Fibroblast of the aortic adventitia (primary cell): ENCODE results near the gene AP3S2. TPM values are rescaled to one million over a fixed set of nuclear protein-coding genes. Genes with fewer than 3 reads are reported as not detected.
"Not testable (repeated sequence)": the region's sequence is repeated elsewhere in the genome, so short reads cannot be mapped to it uniquely, and the experiment has no call there.

ENCODE experiments used
- DNase-seq: peaks from one replicate; pipeline ENCODE4 v3.0.0-alpha.2; 2010; ENCODE audit warnings: low read depth
- H3K4me3 ChIP-seq: 2 replicates; pipeline ENCODE4 v1.5.1; 2011; ENCODE audit warnings: low read depth, mild to moderate bottlenecking, control low read depth, low read length, moderate library complexity
- total RNA-seq: library from RNA; depleted of rRNA; stranded (reverse); fragments of >200 nt; gene quantifications from 2 replicates; pipeline ENCODE4 v1.2.3, GENCODE V29; 2012; ENCODE audit warnings: low replicate concordance
- TF ChIP-seq, protein P1 (sequence below): IDR thresholded peaks from 2 replicates; pipeline ENCODE4 v1.5.1; 2011; ENCODE audit warnings: mild to moderate bottlenecking, low read length, control low read depth, inconsistent platforms; ENCODE audit not compliant: insufficient read depth

Gene AP3S2
- 63.5 and 90.8 TPM in 2 replicates for total RNA-seq

DNA sequence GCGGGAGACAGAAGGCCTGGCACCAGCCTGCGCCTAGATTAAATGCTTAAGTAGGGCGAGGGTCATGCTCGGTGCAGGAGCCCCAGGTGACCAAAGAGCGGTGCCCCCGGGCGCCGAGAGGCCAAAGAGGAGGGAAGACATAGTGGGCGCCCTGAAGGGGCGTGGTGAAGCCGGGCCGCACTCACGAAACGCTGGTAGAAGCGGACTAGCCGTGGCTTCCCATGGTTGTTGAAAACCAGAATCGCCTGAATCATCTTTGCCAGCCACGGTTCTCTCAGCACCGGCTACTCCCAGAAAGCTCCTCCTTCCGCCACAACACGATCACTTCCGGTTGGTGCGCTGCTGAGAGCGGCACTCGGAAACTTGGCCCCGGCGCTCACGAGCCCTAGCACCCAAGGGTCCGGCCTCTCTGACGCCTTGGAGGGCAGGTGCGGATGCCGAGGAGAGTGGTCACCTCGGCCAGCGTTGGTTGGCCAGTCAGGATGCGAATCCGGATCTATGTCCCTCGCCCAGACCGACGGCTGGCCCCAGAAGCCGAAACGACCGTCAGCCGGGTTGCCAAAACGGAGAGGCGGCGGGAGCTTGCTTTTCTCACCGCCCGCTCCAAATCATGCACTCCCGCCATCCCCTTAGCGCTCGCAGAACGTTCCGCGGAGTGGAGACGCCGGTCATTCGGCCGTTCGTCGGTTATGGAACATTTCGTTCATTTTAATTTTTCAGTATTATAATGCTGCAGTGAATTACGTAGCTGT, at the start of gene AP3S2:
Gene AP3S2 (minus strand): TSS at position 299 of the 752 bp plus-strand sequence. CDS start 45 bp downstream, at position 254.
- TF ChIP-seq, protein P1, sequence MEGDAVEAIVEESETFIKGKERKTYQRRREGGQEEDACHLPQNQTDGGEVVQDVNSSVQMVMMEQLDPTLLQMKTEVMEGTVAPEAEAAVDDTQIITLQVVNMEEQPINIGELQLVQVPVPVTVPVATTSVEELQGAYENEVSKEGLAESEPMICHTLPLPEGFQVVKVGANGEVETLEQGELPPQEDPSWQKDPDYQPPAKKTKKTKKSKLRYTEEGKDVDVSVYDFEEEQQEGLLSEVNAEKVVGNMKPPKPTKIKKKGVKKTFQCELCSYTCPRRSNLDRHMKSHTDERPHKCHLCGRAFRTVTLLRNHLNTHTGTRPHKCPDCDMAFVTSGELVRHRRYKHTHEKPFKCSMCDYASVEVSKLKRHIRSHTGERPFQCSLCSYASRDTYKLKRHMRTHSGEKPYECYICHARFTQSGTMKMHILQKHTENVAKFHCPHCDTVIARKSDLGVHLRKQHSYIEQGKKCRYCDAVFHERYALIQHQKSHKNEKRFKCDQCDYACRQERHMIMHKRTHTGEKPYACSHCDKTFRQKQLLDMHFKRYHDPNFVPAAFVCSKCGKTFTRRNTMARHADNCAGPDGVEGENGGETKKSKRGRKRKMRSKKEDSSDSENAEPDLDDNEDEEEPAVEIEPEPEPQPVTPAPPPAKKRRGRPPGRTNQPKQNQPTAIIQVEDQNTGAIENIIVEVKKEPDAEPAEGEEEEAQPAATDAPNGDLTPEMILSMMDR = no peak
- peak; percentile 95 for DNase-seq
- H3K4me3 ChIP-seq = peak within 1 kb of the TSS; percentile 98

DNA sequence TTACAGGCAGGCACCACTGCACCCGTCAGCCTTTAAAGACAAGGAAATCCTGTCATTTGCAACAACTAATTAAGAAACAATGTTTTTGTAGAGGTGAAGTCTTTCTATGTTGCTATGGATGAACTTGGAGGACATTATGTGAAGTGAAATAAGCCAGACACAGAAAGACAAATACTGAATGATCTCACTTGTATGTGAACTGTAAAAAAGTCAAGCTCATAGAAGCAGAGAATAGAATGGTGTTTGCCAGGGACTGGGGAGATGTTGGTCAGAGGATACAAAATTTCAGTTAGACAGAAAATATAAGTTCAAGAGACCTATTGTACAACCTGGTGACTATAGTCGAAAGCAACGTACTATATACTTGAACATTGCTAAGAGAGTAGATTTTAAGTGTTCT, 46.1 kb upstream of the AP3S2 start:
- no peak for DNase-seq
- TF ChIP-seq, protein P1 = no peak
- H3K4me3 ChIP-seq = no peak overlapping the region

DNA sequence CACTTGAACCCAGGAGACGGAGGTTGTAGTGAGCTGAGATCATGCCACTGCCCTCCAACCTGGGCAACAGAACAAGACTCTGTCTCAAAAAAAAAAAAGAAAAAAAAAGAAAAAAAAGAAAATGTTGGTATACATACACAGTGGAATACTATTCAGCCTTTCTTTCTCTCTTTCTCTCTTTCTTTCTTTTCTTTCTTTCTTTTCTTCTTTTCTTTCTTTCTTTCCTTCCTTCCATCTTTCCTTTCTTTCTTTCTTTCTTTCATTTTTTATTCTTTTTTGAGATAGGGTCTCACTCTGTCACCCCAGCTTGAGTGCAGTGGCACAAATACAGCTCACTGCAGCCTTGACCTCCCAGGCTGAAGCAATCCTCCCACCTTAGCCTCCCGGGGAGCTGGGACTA, 45.6 kb upstream of the AP3S2 start:
- not testable (repeated sequence) for DNase-seq, H3K4me3 ChIP-seq

DNA sequence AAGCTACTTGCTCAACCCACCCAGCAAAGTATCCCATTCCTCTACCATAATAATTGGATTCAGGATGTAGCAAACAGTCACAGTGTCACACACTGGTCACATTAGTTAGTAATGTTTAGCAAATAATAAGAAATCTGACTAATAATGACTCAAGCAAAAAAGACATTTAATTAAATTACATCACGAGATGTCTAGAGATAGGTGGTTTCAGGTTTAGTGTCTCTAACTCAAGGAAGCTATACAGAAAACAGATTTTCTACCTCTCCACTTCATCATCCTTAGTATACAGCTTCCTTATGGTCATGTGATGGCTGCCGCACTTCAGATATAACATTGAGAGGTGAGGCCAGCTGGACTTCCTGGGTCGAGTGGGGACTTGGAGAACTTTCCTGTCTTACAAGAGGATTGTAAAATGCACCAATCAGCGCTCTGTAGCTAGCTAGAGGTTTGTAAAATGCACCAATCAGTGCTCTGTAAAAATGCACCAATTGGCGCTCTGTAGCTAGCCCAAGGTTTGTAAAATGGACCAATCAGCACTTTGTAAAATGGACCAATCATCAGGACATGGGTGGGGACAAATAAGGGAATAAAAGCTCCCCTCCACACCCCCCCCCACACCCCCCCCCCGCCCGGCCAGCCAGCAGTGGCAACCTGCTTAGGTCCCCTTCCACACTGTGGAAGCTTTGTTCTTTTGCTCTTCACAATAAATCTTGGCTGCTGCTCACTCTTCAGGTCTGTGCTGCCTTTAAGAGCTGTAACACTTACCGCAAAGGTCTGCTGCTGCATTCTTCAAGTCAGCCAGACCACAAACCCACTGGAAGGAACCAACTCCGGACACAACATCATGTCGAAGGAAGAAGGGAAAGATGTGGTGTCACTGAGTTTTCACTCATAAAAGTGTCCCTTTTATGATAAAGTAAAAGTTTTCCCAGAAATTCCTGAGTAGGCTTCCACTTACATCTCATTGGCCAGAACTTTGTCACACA, 43.9 kb upstream of the AP3S2 start:
- H3K4me3 ChIP-seq = no peak overlapping the region
- DNase-seq = no peak
- TF ChIP-seq, protein P1 = no peak

DNA sequence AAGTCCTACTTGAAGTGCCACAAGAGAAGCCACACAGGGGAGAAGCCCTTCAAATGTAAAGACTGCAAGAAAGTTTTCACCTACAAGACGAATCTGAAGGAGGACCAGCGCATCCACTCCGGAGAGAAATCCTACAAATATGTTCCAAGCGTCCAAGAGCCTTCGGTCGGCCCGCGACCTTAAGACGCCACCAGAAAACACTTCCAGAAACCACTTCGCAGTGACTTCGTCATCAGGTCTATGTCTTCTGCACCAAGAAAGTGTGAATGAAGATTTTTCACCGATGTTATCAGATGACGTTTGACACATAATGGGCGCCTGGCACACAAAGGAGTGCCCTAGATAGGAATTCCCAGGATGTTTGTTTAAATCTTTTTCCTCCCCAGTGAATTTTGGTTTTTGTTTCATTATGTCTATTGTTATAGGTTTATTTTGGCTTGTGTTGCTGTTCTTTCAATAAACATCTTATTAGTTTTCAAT, 43.0 kb upstream of the AP3S2 start:
- no peak for DNase-seq
- TF ChIP-seq, protein P1 = no peak
- H3K4me3 ChIP-seq = no peak overlapping the region

DNA sequence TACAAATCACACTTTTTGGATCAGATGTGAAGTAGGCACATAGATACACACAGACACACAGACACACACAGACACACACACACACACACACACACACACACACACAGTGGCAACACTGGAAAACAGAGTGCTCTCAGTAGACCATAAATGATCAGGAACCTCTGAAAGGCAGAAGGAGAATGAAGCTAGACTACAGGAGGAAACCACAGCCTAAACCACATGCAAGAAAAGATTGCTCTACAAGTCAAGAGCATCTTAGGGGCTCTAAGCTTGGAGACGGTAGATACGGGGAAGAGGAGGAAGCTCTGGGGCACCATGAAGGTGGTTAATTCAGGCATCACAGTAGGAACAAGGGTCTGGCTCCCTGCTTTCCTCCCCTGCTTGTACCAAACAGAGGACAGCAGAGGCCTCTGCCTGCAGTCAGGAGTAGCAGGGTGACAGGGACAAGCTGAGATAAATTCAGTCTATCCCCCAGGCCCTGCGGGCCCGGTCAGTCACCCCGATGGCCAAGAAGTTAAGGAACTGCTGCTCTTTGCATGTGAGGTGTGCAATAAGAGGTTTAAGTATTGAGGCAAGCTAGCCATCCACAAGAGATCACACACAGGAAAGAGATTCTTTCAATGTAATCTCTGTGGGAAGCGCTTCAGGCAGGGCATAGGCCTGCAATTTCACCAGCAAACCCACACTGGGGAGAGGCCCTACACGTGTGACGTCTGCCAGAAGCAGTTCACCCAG, 42.4 kb upstream of the AP3S2 start:
- no peak for DNase-seq
- H3K4me3 ChIP-seq = no peak overlapping the region
- TF ChIP-seq, protein P1 = no peak
